Epithelial cell of esophagus (primary cell): ENCODE results near the gene ZFP28.

Source experiments
- DNase-seq: peaks from one replicate; pipeline ENCODE4 v3.0.0; 2010; ENCODE audit warnings: low read depth
- H3K4me3 ChIP-seq: 2 replicates; pipeline ENCODE4 v1.5.1; 2011; ENCODE audit warnings: mild to moderate bottlenecking, low read length, control low read depth
- TF ChIP-seq, protein P1 (sequence below): IDR thresholded peaks from 2 replicates; pipeline ENCODE4 v1.5.1; 2011; ENCODE audit warnings: low read depth, mild to moderate bottlenecking, low read length, control low read depth, inconsistent platforms; ENCODE audit not compliant: insufficient read depth; ENCODE audit errors: missing control alignments

Gene ZFP28

GRCh38 chr19:56537442-56537841 lies 1.3 kb upstream of the ZFP28 start:
- DNase-seq, result no peak
- TF ChIP-seq, protein P1, sequence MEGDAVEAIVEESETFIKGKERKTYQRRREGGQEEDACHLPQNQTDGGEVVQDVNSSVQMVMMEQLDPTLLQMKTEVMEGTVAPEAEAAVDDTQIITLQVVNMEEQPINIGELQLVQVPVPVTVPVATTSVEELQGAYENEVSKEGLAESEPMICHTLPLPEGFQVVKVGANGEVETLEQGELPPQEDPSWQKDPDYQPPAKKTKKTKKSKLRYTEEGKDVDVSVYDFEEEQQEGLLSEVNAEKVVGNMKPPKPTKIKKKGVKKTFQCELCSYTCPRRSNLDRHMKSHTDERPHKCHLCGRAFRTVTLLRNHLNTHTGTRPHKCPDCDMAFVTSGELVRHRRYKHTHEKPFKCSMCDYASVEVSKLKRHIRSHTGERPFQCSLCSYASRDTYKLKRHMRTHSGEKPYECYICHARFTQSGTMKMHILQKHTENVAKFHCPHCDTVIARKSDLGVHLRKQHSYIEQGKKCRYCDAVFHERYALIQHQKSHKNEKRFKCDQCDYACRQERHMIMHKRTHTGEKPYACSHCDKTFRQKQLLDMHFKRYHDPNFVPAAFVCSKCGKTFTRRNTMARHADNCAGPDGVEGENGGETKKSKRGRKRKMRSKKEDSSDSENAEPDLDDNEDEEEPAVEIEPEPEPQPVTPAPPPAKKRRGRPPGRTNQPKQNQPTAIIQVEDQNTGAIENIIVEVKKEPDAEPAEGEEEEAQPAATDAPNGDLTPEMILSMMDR, result no peak
- peak overlapping the region; percentile 72 for H3K4me3 ChIP-seq

GRCh38 chr19:56538254-56538760 lies 441 bp upstream of the ZFP28 start:
- H3K4me3 ChIP-seq, result peak overlapping the region; percentile 72
- peak; percentile 94 for DNase-seq
- TF ChIP-seq, protein P1, result no peak

DNA sequence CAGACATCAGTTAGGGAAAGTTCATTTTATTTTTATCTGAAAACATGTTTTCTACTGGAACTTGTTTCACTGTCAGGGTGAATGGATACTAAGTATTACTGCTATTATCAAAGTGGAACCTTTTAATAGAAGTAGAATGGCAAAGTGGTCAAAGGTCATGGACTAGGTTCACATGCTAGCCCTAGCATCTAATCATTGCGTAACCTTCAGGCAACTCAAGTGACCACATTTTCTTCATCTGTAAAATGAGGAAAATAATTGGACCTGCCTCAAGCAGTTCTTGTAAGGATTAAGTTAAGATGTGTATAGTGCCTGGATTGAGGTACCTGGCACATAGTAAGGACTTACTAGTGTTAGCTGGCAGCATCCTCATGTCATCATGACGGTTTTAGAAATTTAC lies 5.0 kb downstream of the ZFP28 start:
- DNase-seq, result no peak
- TF ChIP-seq, protein P1, result no peak
- no peak overlapping the region for H3K4me3 ChIP-seq

DNA sequence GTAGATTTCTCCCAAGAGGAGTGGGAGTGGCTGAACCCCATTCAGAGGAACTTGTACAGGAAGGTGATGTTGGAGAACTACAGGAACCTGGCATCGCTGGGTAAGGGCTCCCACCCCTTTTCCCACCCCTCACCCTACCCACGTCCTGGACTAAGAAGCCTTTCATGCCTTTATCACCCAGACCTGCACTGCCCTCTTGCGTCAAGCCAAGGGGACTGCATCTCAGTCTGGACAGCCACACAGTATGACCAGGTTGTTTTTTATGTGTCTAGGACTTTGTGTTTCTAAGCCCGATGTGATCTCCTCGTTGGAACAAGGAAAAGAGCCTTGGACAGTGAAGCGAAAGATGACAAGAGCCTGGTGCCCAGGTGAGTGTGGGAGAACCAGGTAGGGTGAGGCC lies 8.8 kb downstream of the ZFP28 start:
- TF ChIP-seq, protein P1, result no peak
- no peak for DNase-seq
- H3K4me3 ChIP-seq, result no peak overlapping the region

DNA sequence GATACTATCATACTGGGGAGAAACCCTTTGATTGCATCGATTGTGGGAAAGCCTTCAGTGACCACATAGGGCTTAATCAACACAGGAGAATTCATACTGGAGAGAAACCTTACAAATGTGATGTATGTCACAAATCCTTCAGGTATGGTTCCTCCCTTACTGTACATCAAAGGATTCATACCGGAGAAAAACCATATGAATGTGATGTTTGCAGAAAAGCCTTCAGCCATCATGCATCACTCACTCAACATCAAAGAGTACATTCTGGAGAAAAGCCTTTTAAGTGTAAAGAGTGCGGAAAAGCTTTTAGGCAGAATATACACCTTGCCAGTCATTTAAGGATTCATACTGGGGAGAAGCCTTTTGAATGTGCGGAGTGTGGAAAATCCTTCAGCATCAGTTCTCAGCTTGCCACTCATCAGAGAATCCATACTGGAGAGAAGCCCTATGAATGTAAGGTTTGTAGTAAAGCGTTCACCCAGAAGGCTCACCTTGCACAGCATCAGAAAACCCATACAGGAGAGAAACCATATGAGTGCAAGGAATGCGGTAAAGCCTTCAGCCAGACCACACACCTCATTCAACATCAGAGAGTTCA lies 15.6 kb downstream of the ZFP28 start:
- TF ChIP-seq, protein P1, result no peak
- H3K4me3 ChIP-seq, result no peak overlapping the region
- no peak for DNase-seq

DNA sequence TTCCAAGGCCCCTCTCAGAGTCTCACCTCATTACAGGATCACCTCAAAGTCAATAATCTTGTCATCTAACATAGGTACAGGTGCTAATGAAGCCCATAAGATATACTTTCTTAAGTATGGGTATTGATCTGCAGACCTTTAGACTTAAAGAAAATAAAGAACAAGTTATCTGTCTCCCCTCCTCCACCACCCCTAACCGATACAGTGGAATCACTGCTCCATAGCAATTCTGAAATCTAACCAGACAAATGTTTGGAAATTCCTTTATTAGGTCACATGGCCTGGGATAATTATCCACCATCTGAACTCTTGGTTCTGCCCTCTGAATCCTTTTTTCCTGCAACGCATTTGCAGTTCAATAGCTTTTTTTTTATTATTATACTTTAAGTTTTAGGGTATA lies 24.0 kb downstream of the ZFP28 start:
- H3K4me3 ChIP-seq, result no peak overlapping the region
- TF ChIP-seq, protein P1, result no peak
- no peak for DNase-seq

- peak overlapping the region; percentile 99 for H3K4me3 ChIP-seq
- DNase-seq, result peak; percentile 46
- TF ChIP-seq, protein P1, result no peak
Observed at GRCh38 chr19:56566904-56567273, 28.1 kb downstream of the ZFP28 start.
